C4-2B (cell line): ENCODE measurements around the gene PLK5.

Experiments used
- ZFX ChIP-seq: fragments of 450-650 bp; IDR thresholded peaks from 2 replicates; pipeline ENCODE4 v1.6.1; 2017
- TF ChIP-seq, protein P1 (sequence below): fragments of 450-650 bp; conservative IDR thresholded peaks from 2 replicates; pipeline ENCODE4 v1.5.1; 2017; ENCODE audit warnings: mild to moderate bottlenecking

- TF ChIP-seq, protein P1, sequence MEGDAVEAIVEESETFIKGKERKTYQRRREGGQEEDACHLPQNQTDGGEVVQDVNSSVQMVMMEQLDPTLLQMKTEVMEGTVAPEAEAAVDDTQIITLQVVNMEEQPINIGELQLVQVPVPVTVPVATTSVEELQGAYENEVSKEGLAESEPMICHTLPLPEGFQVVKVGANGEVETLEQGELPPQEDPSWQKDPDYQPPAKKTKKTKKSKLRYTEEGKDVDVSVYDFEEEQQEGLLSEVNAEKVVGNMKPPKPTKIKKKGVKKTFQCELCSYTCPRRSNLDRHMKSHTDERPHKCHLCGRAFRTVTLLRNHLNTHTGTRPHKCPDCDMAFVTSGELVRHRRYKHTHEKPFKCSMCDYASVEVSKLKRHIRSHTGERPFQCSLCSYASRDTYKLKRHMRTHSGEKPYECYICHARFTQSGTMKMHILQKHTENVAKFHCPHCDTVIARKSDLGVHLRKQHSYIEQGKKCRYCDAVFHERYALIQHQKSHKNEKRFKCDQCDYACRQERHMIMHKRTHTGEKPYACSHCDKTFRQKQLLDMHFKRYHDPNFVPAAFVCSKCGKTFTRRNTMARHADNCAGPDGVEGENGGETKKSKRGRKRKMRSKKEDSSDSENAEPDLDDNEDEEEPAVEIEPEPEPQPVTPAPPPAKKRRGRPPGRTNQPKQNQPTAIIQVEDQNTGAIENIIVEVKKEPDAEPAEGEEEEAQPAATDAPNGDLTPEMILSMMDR: no peak
- no peak for TF ChIP-seq ZFX
Observed at GRCh38 chr19:1567848-1568227, 44.0 kb downstream of the PLK5 start.
